A549 (cell line): Measurements from ENCODE around the gene TMEM115. TPM values are rescaled to one million over a fixed set of nuclear protein-coding genes. Genes with fewer than 3 reads are reported as not detected.

ENCODE experiments used
- ATAC-seq, 2 experiments: fragments of 200-7000 bp in 1 of 2; fragments of >200 bp in 1 of 2; cut with Nextera tagmentation in 1 of 2; cut with Tn5 transposase in 1 of 2; 3 replicates each; pipeline versions ENCODE4 v1.8.0 to v1.9.1; 2018 to 2020; ENCODE audit warnings: mild to moderate bottlenecking in 1 of 2, moderate library complexity in 1 of 2
- CTCF ChIA-PET: fragments of 300-600 bp; sonication (Branson Sonifier 250); formaldehyde crosslinking; extraction: SDS; loops from one replicate; lab custom pipeline; 2021; ENCODE audit warnings: antibody characterized with exemption, inconsistent platforms; lab: Yijun Ruan, JAX
- POLR2A ChIA-PET: fragments of 350-600 bp; formaldehyde crosslinking; extraction: SDS; loops from one replicate; lab custom pipeline; 2021; ENCODE audit warnings: antibody characterized with exemption, inconsistent platforms; lab: Yijun Ruan, JAX
- DNase-seq, 2 experiments: peaks; one replicate each; pipeline versions ENCODE4 v3.0.0 to v3.0.0-alpha.2; 2011 to 2016; ENCODE audit warnings: low read depth in 1 of 2, low spot score in 1 of 2
- FAIRE-seq: peaks from 2 replicates; lab custom pipeline; 2011; peaks lifted over from hg19 to GRCh38; lab: Jason Lieb, UNC
- H3K27ac ChIP-seq, 2 experiments: fragments of >200 bp; sonication (Bioruptor Twin); formaldehyde crosslinking; 3 replicates each; pipeline ENCODE4 v1.5.1; 2016 to 2017
- H3K4me1 ChIP-seq: fragments of >200 bp; sonication (Bioruptor Twin); formaldehyde crosslinking; 3 replicates; pipeline ENCODE4 v1.6.1; 2016
- H3K4me2 ChIP-seq: fragments of >200 bp; sonication (Bioruptor Twin); formaldehyde crosslinking; 3 replicates; pipeline ENCODE4 v1.6.1; 2016
- H3K4me3 ChIP-seq: fragments of >200 bp; sonication (Bioruptor Twin); formaldehyde crosslinking; 3 replicates; pipeline ENCODE4 v1.5.1; 2016
- H3K9me3 ChIP-seq: fragments of >200 bp; sonication (Bioruptor Twin); formaldehyde crosslinking; 3 replicates; pipeline ENCODE4 v1.6.1; 2016
- BHLHE40 ChIP-seq: IDR thresholded peaks from 2 replicates; pipeline ENCODE4 v1.6.1; 2012; ENCODE audit warnings: low read depth, low read length, inconsistent platforms
- CBX2 ChIP-seq: fragments of 200-600 bp; sonication (generic); IDR thresholded peaks from 2 replicates; pipeline ENCODE4 v1.6.1; 2016; ENCODE audit warnings: low read depth, mild to moderate bottlenecking, borderline replicate concordance
- CEBPB ChIP-seq, 2 experiments: fragments of >200 bp in 1 of 2; sonication (Bioruptor Twin) in 1 of 2; formaldehyde crosslinking in 1 of 2; IDR thresholded peaks; 2 replicates each; pipeline ENCODE4 v1.6.1; 2012 to 2016
- CHD4 ChIP-seq: fragments of 200-600 bp; sonication (generic); IDR thresholded peaks from 2 replicates; pipeline ENCODE4 v1.6.1; 2016; ENCODE audit warnings: antibody characterized with exemption, mild to moderate bottlenecking, borderline replicate concordance
- ESRRA ChIP-seq: fragments of 150-350 bp; IDR thresholded peaks from 2 replicates; pipeline ENCODE4 v1.6.1; 2014; ENCODE audit warnings: mild to moderate bottlenecking, low read length, borderline replicate concordance
- FOSB ChIP-seq: fragments of 250-450 bp; sonication (Bioruptor Pico); IDR thresholded peaks from 2 replicates; pipeline ENCODE4 v1.5.0; 2020; ENCODE audit warnings: mild to moderate bottlenecking, moderate library complexity
- HDAC2 ChIP-seq: fragments of 200-600 bp; sonication (generic); IDR thresholded peaks from 2 replicates; pipeline ENCODE4 v1.6.1; 2016
- HEYL ChIP-seq: fragments of 250-450 bp; sonication (Bioruptor Pico); IDR thresholded peaks from 2 replicates; pipeline ENCODE4 v1.8.0; 2021; ENCODE audit warnings: mild to moderate bottlenecking, moderate library complexity
- HOXA7 ChIP-seq: fragments of 250-450 bp; sonication (Bioruptor Pico); IDR thresholded peaks from 2 replicates; pipeline ENCODE4 v1.5.0; 2020; ENCODE audit warnings: mild to moderate bottlenecking, moderate library complexity
- KDM1A ChIP-seq: fragments of 200-600 bp; sonication (generic); IDR thresholded peaks from 2 replicates; pipeline ENCODE4 v1.6.1; 2016; ENCODE audit warnings: low read depth, mild to moderate bottlenecking
- MAFK ChIP-seq: fragments of 450-650 bp; IDR thresholded peaks from 2 replicates; pipeline ENCODE4 v1.6.1; 2014; ENCODE audit not compliant: partially characterized antibody
- MYC ChIP-seq: IDR thresholded peaks from 2 replicates; pipeline ENCODE4 v1.6.1; 2012; ENCODE audit warnings: mild to moderate bottlenecking, inconsistent platforms, low read length, improper control_type of control experiment, borderline replicate concordance
- NR3C1 ChIP-seq: fragments of >200 bp; sonication (Bioruptor Twin); formaldehyde crosslinking; IDR thresholded peaks from 3 replicates; pipeline ENCODE4 v1.6.1; 2017
- POLR2A ChIP-seq: IDR thresholded peaks from 2 replicates; pipeline ENCODE4 v1.6.1; 2012; ENCODE audit warnings: mild to moderate bottlenecking, low read length
- POLR2AphosphoS2 ChIP-seq: conservative IDR thresholded peaks from 2 replicates; pipeline ENCODE4 v1.6.1; 2012; ENCODE audit warnings: low read length, improper control_type of control experiment, inconsistent platforms
- RAD21 ChIP-seq, 2 experiments: fragments of >200 bp in 1 of 2; sonication (Bioruptor Twin) in 1 of 2; formaldehyde crosslinking in 1 of 2; IDR thresholded peaks in 1 of 2; conservative IDR thresholded peaks in 1 of 2; 2 replicates in 1 of 2; 3 replicates in 1 of 2; pipeline ENCODE4 v1.6.1; 2012 to 2018; ENCODE audit warnings: inconsistent platforms in 1 of 2
- RNF2 ChIP-seq: fragments of 200-600 bp; sonication (generic); IDR thresholded peaks from 2 replicates; pipeline ENCODE4 v1.6.1; 2016; ENCODE audit warnings: low read depth, mild to moderate bottlenecking, antibody characterized with exemption, moderate library complexity, borderline replicate concordance
- SMC3 ChIP-seq: fragments of >200 bp; sonication (Bioruptor Twin); formaldehyde crosslinking; IDR thresholded peaks from 3 replicates; pipeline ENCODE4 v1.6.1; 2018; ENCODE audit warnings: inconsistent platforms
- TFCP2L1 ChIP-seq: fragments of 250-450 bp; sonication (Bioruptor Pico); IDR thresholded peaks from 2 replicates; pipeline ENCODE4 v1.5.0; 2021; ENCODE audit warnings: mild to moderate bottlenecking
- ZSCAN20 ChIP-seq: fragments of 250-450 bp; sonication (Bioruptor Pico); IDR thresholded peaks from 2 replicates; pipeline ENCODE4 v1.8.0; 2022; ENCODE audit warnings: mild to moderate bottlenecking, moderate library complexity
- WGBS: methylation state at CpG from one replicate; pipeline ENCODE4 v1.1.6; 2017; ENCODE audit errors: missing lambda C conversion rate; 5-methylcytosine and 5-hydroxymethylcytosine counted together
- polyA plus RNA-seq, 4 experiments: library from polyadenylated mRNA; depleted of rRNA in 3 of 4; stranded (reverse); fragments of >200 nt; fragmentation: RNase III in 1 of 4; extraction: RNeasy Plus Mini Kit Qiagen cat#74134 plus additional on column Dnase treatment in 1 of 4; gene quantifications; 2 replicates in 3 of 4; 3 replicates in 1 of 4; pipeline ENCODE4 v1.2.3, GENCODE V29; 2011 to 2017
- TF ChIP-seq, protein P1 (sequence below): fragments of >200 bp; sonication (Bioruptor Twin); formaldehyde crosslinking; IDR thresholded peaks from 3 replicates; pipeline ENCODE4 v1.5.1; 2016
- TF ChIP-seq, protein P2 (sequence below): IDR thresholded peaks from 2 replicates; pipeline ENCODE4 v1.6.1; 2012
- TF ChIP-seq, protein P3 (sequence below): fragments of 250-450 bp; sonication (Bioruptor Pico); IDR thresholded peaks from 2 replicates; pipeline ENCODE4 v1.5.0; 2020; ENCODE audit warnings: low read depth, mild to moderate bottlenecking, moderate library complexity
- TF ChIP-seq, protein P4 (sequence below): fragments of 150-350 bp; IDR thresholded peaks from 2 replicates; pipeline ENCODE4 v1.6.1; 2014; ENCODE audit warnings: low read depth, mild to moderate bottlenecking, low read length

The TMEM115 gene
- polyA plus RNA-seq, 2 of the 4 experiments (the other 2 are of a cell fraction) = 17.4 to 26.8 TPM

DNA sequence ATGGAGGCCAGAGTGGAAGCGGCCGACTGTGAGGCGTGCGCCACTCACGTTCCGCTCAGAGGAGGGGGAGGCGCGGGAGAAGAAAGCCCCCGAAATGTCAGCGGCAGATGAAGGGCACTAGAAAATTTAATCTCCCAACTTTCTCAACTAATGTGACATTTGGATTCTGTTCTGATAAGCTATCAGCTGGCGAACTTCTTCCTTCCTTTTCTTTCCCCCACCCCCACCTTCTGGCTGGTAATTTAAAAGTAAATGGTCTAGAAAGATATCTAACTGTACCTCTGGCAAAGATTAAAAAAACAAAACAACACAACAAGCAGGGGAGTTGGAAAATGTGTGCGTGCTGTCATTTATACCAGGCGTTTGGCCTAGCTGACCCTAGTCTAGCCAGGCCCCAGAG is 26.4 kb upstream of the TMEM115 start (continued):
- TF ChIP-seq, protein P1, sequence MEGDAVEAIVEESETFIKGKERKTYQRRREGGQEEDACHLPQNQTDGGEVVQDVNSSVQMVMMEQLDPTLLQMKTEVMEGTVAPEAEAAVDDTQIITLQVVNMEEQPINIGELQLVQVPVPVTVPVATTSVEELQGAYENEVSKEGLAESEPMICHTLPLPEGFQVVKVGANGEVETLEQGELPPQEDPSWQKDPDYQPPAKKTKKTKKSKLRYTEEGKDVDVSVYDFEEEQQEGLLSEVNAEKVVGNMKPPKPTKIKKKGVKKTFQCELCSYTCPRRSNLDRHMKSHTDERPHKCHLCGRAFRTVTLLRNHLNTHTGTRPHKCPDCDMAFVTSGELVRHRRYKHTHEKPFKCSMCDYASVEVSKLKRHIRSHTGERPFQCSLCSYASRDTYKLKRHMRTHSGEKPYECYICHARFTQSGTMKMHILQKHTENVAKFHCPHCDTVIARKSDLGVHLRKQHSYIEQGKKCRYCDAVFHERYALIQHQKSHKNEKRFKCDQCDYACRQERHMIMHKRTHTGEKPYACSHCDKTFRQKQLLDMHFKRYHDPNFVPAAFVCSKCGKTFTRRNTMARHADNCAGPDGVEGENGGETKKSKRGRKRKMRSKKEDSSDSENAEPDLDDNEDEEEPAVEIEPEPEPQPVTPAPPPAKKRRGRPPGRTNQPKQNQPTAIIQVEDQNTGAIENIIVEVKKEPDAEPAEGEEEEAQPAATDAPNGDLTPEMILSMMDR = no peak
- TF ChIP-seq MYC (no peak), MAFK (no peak), HOXA7 (CRISPR knock-in tag) (no peak), BHLHE40 (no peak)

DNA sequence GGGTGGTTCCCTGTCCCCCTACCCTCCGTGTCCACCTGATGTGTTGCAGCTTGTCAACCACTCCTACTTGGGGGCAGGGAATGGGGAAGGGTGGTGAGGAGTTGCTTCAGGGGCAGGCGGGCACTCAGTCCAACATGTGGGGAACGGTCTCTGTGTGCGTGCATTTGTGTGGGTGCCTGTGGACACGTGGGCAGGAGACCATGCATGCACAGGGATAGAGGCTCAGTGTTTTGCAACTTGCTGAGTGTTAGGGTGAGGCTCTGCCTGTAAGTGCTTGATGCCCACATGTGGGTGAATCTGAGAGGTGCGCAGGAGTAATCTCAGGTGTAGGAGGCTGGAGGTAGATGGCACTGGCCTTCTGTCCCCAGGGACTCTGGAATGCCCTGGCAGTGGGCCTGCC is 24.4 kb upstream of the TMEM115 start:
- CTCF ChIA-PET = interaction anchor here (0.6 kb wide), 1 partner anchor 1608 kb away, joined by 3 read pairs; no protein-coding TSS in a partner anchor
- Histone ChIP-seq H3K4me3 (no peak overlapping the region), H3K9me3 (no peaks in the 10 kb centered on the region), H3K27ac (no peak overlapping the region), H3K4me2 (no peak overlapping the region), H3K4me1 (no peaks in the 10 kb centered on the region)
- FAIRE-seq = no peak
- ATAC-seq = no peak
- POLR2A ChIA-PET = no interaction called here
- no peak for TF ChIP-seq MAFK
- TF ChIP-seq CHD4 = no peak
- TF ChIP-seq HEYL = no peak
- TF ChIP-seq KDM1A = no peak
- TF ChIP-seq, protein P2, sequence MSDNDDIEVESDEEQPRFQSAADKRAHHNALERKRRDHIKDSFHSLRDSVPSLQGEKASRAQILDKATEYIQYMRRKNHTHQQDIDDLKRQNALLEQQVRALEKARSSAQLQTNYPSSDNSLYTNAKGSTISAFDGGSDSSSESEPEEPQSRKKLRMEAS = no peak
- TF ChIP-seq, protein P3, sequence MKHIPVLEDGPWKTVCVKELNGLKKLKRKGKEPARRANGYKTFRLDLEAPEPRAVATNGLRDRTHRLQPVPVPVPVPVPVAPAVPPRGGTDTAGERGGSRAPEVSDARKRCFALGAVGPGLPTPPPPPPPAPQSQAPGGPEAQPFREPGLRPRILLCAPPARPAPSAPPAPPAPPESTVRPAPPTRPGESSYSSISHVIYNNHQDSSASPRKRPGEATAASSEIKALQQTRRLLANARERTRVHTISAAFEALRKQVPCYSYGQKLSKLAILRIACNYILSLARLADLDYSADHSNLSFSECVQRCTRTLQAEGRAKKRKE (CRISPR knock-in tag) = no peak
- TF ChIP-seq TFCP2L1 (CRISPR knock-in tag) = no peak
- no peak for TF ChIP-seq POLR2AphosphoS2
- no peak for TF ChIP-seq ZSCAN20
- no peak for TF ChIP-seq HDAC2
- no peak for TF ChIP-seq CBX2
- WGBS = 61% methylated on average over 6 of the region's 6 CpGs
- DNase-seq = no peak

GRCh38 chr3:50382722-50383121 is 23.4 kb upstream of the TMEM115 start:
- CTCF ChIA-PET = no interaction called here
- H3K4me1 ChIP-seq = no peaks in the 10 kb centered on the region
- POLR2A ChIA-PET = no interaction called here

More at GRCh38 chr3:50382722-50383121, 23.4 kb upstream of the TMEM115 start:
- H3K27ac ChIP-seq = no peak overlapping the region
- no peak overlapping the region for H3K4me2 ChIP-seq
- TF ChIP-seq, protein P4, sequence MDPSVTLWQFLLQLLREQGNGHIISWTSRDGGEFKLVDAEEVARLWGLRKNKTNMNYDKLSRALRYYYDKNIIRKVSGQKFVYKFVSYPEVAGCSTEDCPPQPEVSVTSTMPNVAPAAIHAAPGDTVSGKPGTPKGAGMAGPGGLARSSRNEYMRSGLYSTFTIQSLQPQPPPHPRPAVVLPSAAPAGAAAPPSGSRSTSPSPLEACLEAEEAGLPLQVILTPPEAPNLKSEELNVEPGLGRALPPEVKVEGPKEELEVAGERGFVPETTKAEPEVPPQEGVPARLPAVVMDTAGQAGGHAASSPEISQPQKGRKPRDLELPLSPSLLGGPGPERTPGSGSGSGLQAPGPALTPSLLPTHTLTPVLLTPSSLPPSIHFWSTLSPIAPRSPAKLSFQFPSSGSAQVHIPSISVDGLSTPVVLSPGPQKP = no peak
- TF ChIP-seq POLR2AphosphoS2 = no peak
- no peak for TF ChIP-seq RAD21 (conservative IDR thresholded peaks at IDR 0.05 in 1 of 2, IDR thresholded peaks at IDR 0.05 in 1 of 2)
- no peak for TF ChIP-seq ESRRA
- no peak for TF ChIP-seq FOSB (CRISPR knock-in tag)
- no peak for TF ChIP-seq HEYL
- no peak for TF ChIP-seq HOXA7 (CRISPR knock-in tag)
- no peak for TF ChIP-seq RNF2
- TF ChIP-seq POLR2A = no peak
- no peak for TF ChIP-seq NR3C1
- TF ChIP-seq SMC3 = no peak
- TF ChIP-seq CEBPB (IDR thresholded peaks at IDR 0.05) = no peak
- TF ChIP-seq KDM1A = no peak
- TF ChIP-seq, protein P2 = no peak
- TF ChIP-seq, all 56 proteins: peak for 0
- no peak for DNase-seq
- no peak for ATAC-seq
- H3K4me3 ChIP-seq = no peak overlapping the region
- 85% methylated on average over 12 of the region's 12 CpGs for WGBS
- no peak for FAIRE-seq
- H3K9me3 ChIP-seq = no peaks in the 10 kb centered on the region
